Smooth muscle cell (in vitro differentiated cells): ENCODE results near the gene SRCAP. TPM values are rescaled to one million over a fixed set of nuclear protein-coding genes. Genes with fewer than 3 reads are reported as not detected.

ENCODE experiments used
- DNase-seq: peaks from one replicate; lab custom pipeline; 2025; ENCODE audit not compliant: unreplicated experiment; lab: John Stamatoyannopoulos, UW
- H2AFZ ChIP-seq: fragments of 200-600 bp; sonication (generic); 2 replicates; pipeline ENCODE4 v1.6.0; 2016; ENCODE audit warnings: antibody characterized with exemption, low read depth, mild to moderate bottlenecking
- H3F3A ChIP-seq: fragments of 200-600 bp; sonication (generic); 2 replicates; pipeline ENCODE4 v1.6.0; 2017; ENCODE audit warnings: antibody characterized with exemption, low read depth
- H3K27ac ChIP-seq: fragments of 200-600 bp; sonication (generic); 2 replicates; pipeline ENCODE4 v1.5.1; 2016; ENCODE audit warnings: low read depth, mild to moderate bottlenecking
- H3K27me3 ChIP-seq: fragments of 200-600 bp; sonication (generic); 2 replicates; pipeline ENCODE4 v1.6.1; 2016; ENCODE audit warnings: low read depth, mild to moderate bottlenecking
- H3K36me3 ChIP-seq: fragments of 200-600 bp; sonication (generic); 2 replicates; pipeline ENCODE4 v1.5.1; 2016; ENCODE audit warnings: low read depth
- H3K4me1 ChIP-seq: fragments of 200-600 bp; sonication (generic); 2 replicates; pipeline ENCODE4 v1.5.1; 2016; ENCODE audit warnings: low read depth
- H3K4me2 ChIP-seq: fragments of 200-600 bp; sonication (generic); 2 replicates; pipeline ENCODE4 v1.6.0; 2016; ENCODE audit warnings: mild to moderate bottlenecking
- H3K4me3 ChIP-seq: fragments of 200-600 bp; sonication (generic); 2 replicates; pipeline ENCODE4 v1.5.1; 2016; ENCODE audit warnings: mild to moderate bottlenecking
- H3K79me2 ChIP-seq: fragments of 200-600 bp; sonication (generic); 2 replicates; pipeline ENCODE4 v1.6.0; 2016; ENCODE audit warnings: low read depth, mild to moderate bottlenecking
- H3K9ac ChIP-seq: fragments of 200-600 bp; sonication (generic); 2 replicates; pipeline ENCODE4 v1.6.0; 2016; ENCODE audit warnings: low read depth
- H3K9me3 ChIP-seq: fragments of 200-600 bp; sonication (generic); replicated peaks from 2 replicates; pipeline ENCODE4 v1.5.1; 2016; ENCODE audit warnings: low read depth
- H4K20me1 ChIP-seq: fragments of 200-600 bp; sonication (generic); 2 replicates; pipeline ENCODE4 v1.6.0; 2016; ENCODE audit warnings: low read depth
- WGBS: methylation state at CpG from one replicate; pipeline ENCODE4 v1.1.7; 2016; ENCODE audit warnings: low lambda C conversion rate; 5-methylcytosine and 5-hydroxymethylcytosine counted together
- polyA plus RNA-seq: library from polyadenylated mRNA; unstranded; fragments of >200 nt; fragmentation: Nextera tagmentation; extraction: Ambion mirVana; gene quantifications from 2 replicates; pipeline ENCODE4 v1.2.1, GENCODE V29; 2016
- total RNA-seq: library from RNA; depleted of rRNA; stranded (reverse); fragments of >200 nt; gene quantifications from 2 replicates; pipeline ENCODE4 v1.2.3, GENCODE V29; 2014
- TF ChIP-seq, protein P1 (sequence below): fragments of 200-600 bp; sonication (generic); IDR thresholded peaks from 2 replicates; pipeline ENCODE4 v1.5.1; 2017; ENCODE audit warnings: borderline replicate concordance, mild to moderate bottlenecking, antibody characterized with exemption; ENCODE audit not compliant: insufficient read depth, poor library complexity, severe bottlenecking

The SRCAP gene
- total and polyA plus RNA-seq, 2 experiments from 2014 or later = 9.0 to 14.5 TPM

DNA sequence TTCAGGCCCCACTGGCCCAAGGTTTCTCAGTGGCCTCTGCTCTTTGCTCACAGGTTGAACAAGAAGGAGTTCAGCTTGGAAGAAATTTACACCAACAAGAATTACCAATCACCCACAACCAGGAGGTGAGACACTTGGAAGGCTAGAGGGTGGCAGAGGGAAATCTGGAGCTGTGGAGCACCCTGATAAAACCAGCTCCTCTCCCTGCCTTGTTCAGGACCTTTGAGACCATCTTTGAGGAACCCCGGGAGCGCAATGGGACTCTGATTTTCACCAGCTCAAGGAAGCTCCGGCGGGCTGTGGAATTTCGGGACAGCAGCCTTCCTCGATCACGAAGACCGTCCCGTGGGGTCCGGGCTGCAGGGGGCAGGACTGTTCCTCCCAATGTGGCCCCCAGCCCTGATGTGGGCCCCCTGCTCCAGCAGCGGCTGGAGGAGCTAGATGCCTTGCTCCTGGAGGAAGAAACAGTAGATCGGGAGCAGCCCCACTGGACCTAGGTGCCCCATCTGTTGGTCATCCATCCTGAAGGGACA lies 43.1 kb upstream of the SRCAP start:
- Histone ChIP-seq H3K79me2 (peaks cover 21% of the 10 kb centered on the region), H3K36me3 (no peaks in the 10 kb centered on the region), H3K9me3 (no peaks in the 10 kb centered on the region), H3K27ac (no peak overlapping the region), H3F3A (peaks cover 22% of the 10 kb centered on the region), H4K20me1 (peaks cover 13% of the 10 kb centered on the region), H3K4me2 (no peak overlapping the region), H3K4me3 (no peak overlapping the region), H3K27me3 (no peaks in the 10 kb centered on the region), H3K4me1 (peaks cover 14% of the 10 kb centered on the region), H3K9ac (no peak overlapping the region), H2AFZ (no peak overlapping the region)
- TF ChIP-seq, protein P1, sequence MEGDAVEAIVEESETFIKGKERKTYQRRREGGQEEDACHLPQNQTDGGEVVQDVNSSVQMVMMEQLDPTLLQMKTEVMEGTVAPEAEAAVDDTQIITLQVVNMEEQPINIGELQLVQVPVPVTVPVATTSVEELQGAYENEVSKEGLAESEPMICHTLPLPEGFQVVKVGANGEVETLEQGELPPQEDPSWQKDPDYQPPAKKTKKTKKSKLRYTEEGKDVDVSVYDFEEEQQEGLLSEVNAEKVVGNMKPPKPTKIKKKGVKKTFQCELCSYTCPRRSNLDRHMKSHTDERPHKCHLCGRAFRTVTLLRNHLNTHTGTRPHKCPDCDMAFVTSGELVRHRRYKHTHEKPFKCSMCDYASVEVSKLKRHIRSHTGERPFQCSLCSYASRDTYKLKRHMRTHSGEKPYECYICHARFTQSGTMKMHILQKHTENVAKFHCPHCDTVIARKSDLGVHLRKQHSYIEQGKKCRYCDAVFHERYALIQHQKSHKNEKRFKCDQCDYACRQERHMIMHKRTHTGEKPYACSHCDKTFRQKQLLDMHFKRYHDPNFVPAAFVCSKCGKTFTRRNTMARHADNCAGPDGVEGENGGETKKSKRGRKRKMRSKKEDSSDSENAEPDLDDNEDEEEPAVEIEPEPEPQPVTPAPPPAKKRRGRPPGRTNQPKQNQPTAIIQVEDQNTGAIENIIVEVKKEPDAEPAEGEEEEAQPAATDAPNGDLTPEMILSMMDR = no peak
- WGBS = 95% methylated on average over 12 of the region's 12 CpGs
- DNase-seq = no peak

DNA sequence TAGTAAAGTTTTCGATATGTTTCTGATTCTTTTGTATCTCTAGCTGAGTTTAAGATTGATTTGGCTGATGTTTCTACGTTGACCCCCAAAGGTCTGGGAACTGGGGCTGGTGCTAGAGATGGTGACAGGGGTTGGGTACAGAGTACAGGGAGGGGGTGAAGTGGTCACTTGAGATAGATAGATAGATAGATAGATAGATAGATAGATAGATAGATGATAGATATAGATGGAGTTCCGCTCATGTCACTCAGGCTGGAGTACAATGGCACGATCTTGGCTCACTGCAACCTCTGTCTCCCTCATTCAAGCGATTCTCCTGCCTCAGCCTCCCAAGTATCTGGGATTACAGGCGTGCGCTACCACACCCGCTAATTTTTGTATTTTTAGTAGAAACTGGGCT lies 42.6 kb upstream of the SRCAP start:
- H3K36me3 ChIP-seq = peaks cover 3% of the 10 kb centered on the region
- H3K9me3 ChIP-seq = no peaks in the 10 kb centered on the region
- H3K27me3 ChIP-seq = no peaks in the 10 kb centered on the region
- H4K20me1 ChIP-seq = peaks cover 18% of the 10 kb centered on the region
- H3K4me2 ChIP-seq = no peak overlapping the region
- H2AFZ ChIP-seq = no peak overlapping the region
- peaks cover 23% of the 10 kb centered on the region for H3K79me2 ChIP-seq
- TF ChIP-seq, protein P1 = no peak
- peaks cover 19% of the 10 kb centered on the region for H3F3A ChIP-seq
- WGBS = over 99% methylated on average over 6 of the region's 8 CpGs
- H3K4me3 ChIP-seq = no peak overlapping the region
- peaks cover 18% of the 10 kb centered on the region for H3K4me1 ChIP-seq
- DNase-seq = no peak
- peak overlapping the region; percentile 84 for H3K27ac ChIP-seq
- no peak overlapping the region for H3K9ac ChIP-seq

DNA sequence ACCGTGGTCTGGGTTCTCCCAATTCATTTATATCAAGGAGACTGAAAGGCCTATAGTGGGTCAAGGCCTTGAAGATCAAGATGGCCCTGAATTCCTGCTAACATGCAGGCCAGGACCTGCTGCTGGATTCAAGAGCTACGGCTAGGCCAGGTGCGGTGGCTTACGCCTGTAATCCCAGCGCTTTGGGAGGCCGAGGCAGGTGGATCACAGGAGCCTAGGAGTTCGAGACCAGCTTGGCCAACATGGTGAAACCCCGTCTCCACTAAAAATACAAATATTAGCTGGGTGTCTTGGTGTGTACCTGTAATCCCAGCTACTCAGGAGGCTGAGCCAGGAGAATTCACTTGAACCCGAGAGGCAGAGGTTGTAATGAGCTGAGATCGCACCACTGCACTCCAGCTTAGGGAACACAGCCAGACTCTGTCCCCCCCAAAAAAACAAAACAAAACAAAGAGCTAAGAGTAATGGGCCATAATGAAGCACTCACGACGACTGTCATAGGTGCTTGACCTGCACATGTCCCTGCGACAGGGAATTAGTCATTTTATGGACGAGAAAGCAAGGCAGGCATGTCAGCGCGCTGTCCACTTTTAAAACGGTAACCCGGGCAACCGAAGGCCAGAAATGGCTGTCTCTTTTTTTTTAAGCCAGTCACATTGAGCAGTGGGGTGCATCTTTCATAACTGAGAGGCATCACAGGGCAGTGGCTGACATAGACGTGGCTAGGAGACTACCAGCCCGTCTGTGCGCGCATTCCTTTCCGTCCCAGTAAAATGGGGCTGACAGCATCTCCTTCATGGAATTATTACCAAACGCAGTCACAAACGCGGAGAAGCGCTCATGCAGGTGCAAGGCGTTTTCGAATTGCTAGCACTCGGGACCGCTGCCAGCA lies 41.8 kb upstream of the SRCAP start:
- TF ChIP-seq, protein P1 = no peak
- peaks cover 31% of the 10 kb centered on the region for H3K79me2 ChIP-seq
- no peak for DNase-seq
- no peaks in the 10 kb centered on the region for H3K9me3 ChIP-seq
- H3K4me3 ChIP-seq = peak overlapping the region; percentile 55
- H3K27ac ChIP-seq = peak overlapping the region; percentile 84
- H2AFZ ChIP-seq = peak overlapping the region; percentile 65
- peak overlapping the region; percentile 70 for H3K9ac ChIP-seq
- H3K4me1 ChIP-seq = peaks cover 14% of the 10 kb centered on the region
- H3K36me3 ChIP-seq = peaks cover 3% of the 10 kb centered on the region
- peaks cover 27% of the 10 kb centered on the region for H4K20me1 ChIP-seq
- H3F3A ChIP-seq = peaks cover 19% of the 10 kb centered on the region
- H3K27me3 ChIP-seq = no peaks in the 10 kb centered on the region
- H3K4me2 ChIP-seq = peak overlapping the region; percentile 93
- 45% methylated on average over 32 of the region's 32 CpGs for WGBS
